MM.1S (cell line): Measurements from ENCODE around the gene CDC5L.

ENCODE experiments used
- DNase-seq: peaks from one replicate; pipeline ENCODE4 v3.0.0-alpha.2; 2015
- H2AFZ ChIP-seq: fragments of 300-600 bp; sonication (generic); 2 replicates; pipeline ENCODE4 v1.6.0; 2016; ENCODE audit warnings: antibody characterized with exemption, low read length
- H3F3A ChIP-seq: fragments of 300-600 bp; sonication (generic); 2 replicates; pipeline ENCODE4 v1.6.1; 2016; ENCODE audit warnings: mild to moderate bottlenecking, antibody characterized with exemption, low read length, moderate library complexity, mixed read lengths; ENCODE audit not compliant: insufficient read depth
- H3K27ac ChIP-seq: fragments of 300-600 bp; sonication (generic); 2 replicates; pipeline ENCODE4 v1.5.1; 2016; ENCODE audit warnings: mild to moderate bottlenecking, low read length
- H3K27me3 ChIP-seq: fragments of 300-600 bp; sonication (generic); replicated peaks from 2 replicates; pipeline ENCODE4 v1.6.0; 2016; ENCODE audit warnings: low read length; ENCODE audit not compliant: insufficient read depth
- H3K36me3 ChIP-seq: fragments of 300-600 bp; sonication (generic); replicated peaks from 2 replicates; pipeline ENCODE4 v1.6.1; 2016; ENCODE audit warnings: mild to moderate bottlenecking, low read length, mixed read lengths; ENCODE audit not compliant: insufficient read depth
- H3K4me1 ChIP-seq: fragments of 300-600 bp; sonication (generic); 2 replicates; pipeline ENCODE4 v1.6.1; 2016; ENCODE audit warnings: low read length, mixed read lengths
- H3K4me2 ChIP-seq: fragments of 300-600 bp; sonication (generic); 2 replicates; pipeline ENCODE4 v1.6.0; 2016; ENCODE audit warnings: low read depth, low read length
- H3K4me3 ChIP-seq: fragments of 300-600 bp; sonication (generic); 2 replicates; pipeline ENCODE4 v1.5.1; 2016; ENCODE audit warnings: low read length, mixed read lengths
- H3K79me2 ChIP-seq: fragments of 300-600 bp; sonication (generic); 2 replicates; pipeline ENCODE4 v1.6.1; 2016; ENCODE audit warnings: mixed run types, low read length, mixed read lengths
- H3K9ac ChIP-seq: fragments of 300-600 bp; sonication (generic); 2 replicates; pipeline ENCODE4 v1.6.1; 2016; ENCODE audit warnings: low read length, mixed read lengths
- H3K9me2 ChIP-seq: fragments of 300-600 bp; sonication (generic); replicated peaks from 2 replicates; pipeline ENCODE4 v1.6.1; 2016; ENCODE audit warnings: mild to moderate bottlenecking, low read length, mixed read lengths; ENCODE audit not compliant: insufficient read depth
- H3K9me3 ChIP-seq: fragments of 300-600 bp; sonication (generic); replicated peaks from 2 replicates; pipeline ENCODE4 v1.6.1; 2016; ENCODE audit warnings: mild to moderate bottlenecking, low read length, mixed read lengths; ENCODE audit not compliant: insufficient read depth
- H4K20me1 ChIP-seq: fragments of 300-600 bp; sonication (generic); 2 replicates; pipeline ENCODE4 v1.6.1; 2016; ENCODE audit warnings: mild to moderate bottlenecking, low read length, moderate library complexity, mixed read lengths; ENCODE audit not compliant: insufficient read depth
- CTCF ChIP-seq: fragments of 300-600 bp; sonication (generic); IDR thresholded peaks from 2 replicates; pipeline ENCODE4 v1.5.1; 2016; ENCODE audit warnings: antibody characterized with exemption, low read length, mixed read lengths
- EZH2 ChIP-seq: fragments of 300-600 bp; sonication (generic); optimal IDR thresholded peaks from 2 replicates; pipeline ENCODE3; 2017; ENCODE audit warnings: low read depth, mild to moderate bottlenecking, antibody characterized with exemption, low read length, mixed read lengths
- EZH2phosphoT487 ChIP-seq: fragments of 300-600 bp; sonication (generic); IDR thresholded peaks from 2 replicates; pipeline ENCODE4 v1.6.1; 2018; ENCODE audit warnings: antibody characterized with exemption, low read length

The CDC5L gene

GRCh38 chr6:44430326-44430725 is 42.8 kb downstream of the CDC5L start:
- H3K4me1 ChIP-seq, result peaks cover 5% of the 10 kb centered on the region
- H3K4me3 ChIP-seq, result no peak overlapping the region
- TF ChIP-seq EZH2phosphoT487 (no peak), CTCF (no peak), EZH2 (no peak)
- no peak overlapping the region for H3K9ac ChIP-seq
- no peaks in the 10 kb centered on the region for H3K9me3 ChIP-seq
- H2AFZ ChIP-seq, result no peak overlapping the region
- H3K27ac ChIP-seq, result no peak overlapping the region
- H4K20me1 ChIP-seq, result peaks cover 9% of the 10 kb centered on the region; the same call in 1 of the 2 replicates
- no peak for DNase-seq
- H3F3A ChIP-seq, result no peaks in the 10 kb centered on the region; the same call in 1 of the 2 replicates
- no peaks in the 10 kb centered on the region for H3K27me3 ChIP-seq
- H3K36me3 ChIP-seq, result peaks cover 2% of the 10 kb centered on the region; the same call in 1 of the 2 replicates
- no peak overlapping the region for H3K4me2 ChIP-seq
- H3K9me2 ChIP-seq, result no peaks in the 10 kb centered on the region
- H3K79me2 ChIP-seq, result peaks cover 14% of the 10 kb centered on the region

GRCh38 chr6:44431118-44431725 is 43.7 kb downstream of the CDC5L start:
- H2AFZ ChIP-seq, result no peak overlapping the region
- H3F3A ChIP-seq, result no peaks in the 10 kb centered on the region; the same call in 1 of the 2 replicates
- no peaks in the 10 kb centered on the region for H3K9me3 ChIP-seq
- H4K20me1 ChIP-seq, result peaks cover 9% of the 10 kb centered on the region; the same call in 1 of the 2 replicates
- no peak overlapping the region for H3K9ac ChIP-seq
- TF ChIP-seq CTCF (peak; percentile 59), EZH2 (no peak)
- H3K4me2 ChIP-seq, result no peak overlapping the region
- H3K79me2 ChIP-seq, result peaks cover 14% of the 10 kb centered on the region
- peak; percentile 33 for DNase-seq
- H3K4me3 ChIP-seq, result no peak overlapping the region
- H3K9me2 ChIP-seq, result no peaks in the 10 kb centered on the region
- no peaks in the 10 kb centered on the region for H3K27me3 ChIP-seq
- peaks cover 5% of the 10 kb centered on the region for H3K4me1 ChIP-seq
- H3K27ac ChIP-seq, result no peak overlapping the region
- H3K36me3 ChIP-seq, result no peaks in the 10 kb centered on the region; the same call in 1 of the 2 replicates

GRCh38 chr6:44432227-44432626 is 44.7 kb downstream of the CDC5L start:
- no peak for DNase-seq
- H3K9ac ChIP-seq, result no peak overlapping the region
- no peaks in the 10 kb centered on the region for H3K9me2 ChIP-seq
- peaks cover 9% of the 10 kb centered on the region; the same call in 1 of the 2 replicates for H4K20me1 ChIP-seq
- H3K4me1 ChIP-seq, result peaks cover 5% of the 10 kb centered on the region
- no peaks in the 10 kb centered on the region; the same call in 1 of the 2 replicates for H3F3A ChIP-seq
- no peak overlapping the region for H2AFZ ChIP-seq
- no peak overlapping the region for H3K4me2 ChIP-seq
- no peaks in the 10 kb centered on the region for H3K27me3 ChIP-seq
- no peak for TF ChIP-seq CTCF
- no peak for TF ChIP-seq EZH2phosphoT487
- no peak for TF ChIP-seq EZH2
- H3K79me2 ChIP-seq, result peaks cover 14% of the 10 kb centered on the region
- no peak overlapping the region for H3K4me3 ChIP-seq
- no peaks in the 10 kb centered on the region for H3K9me3 ChIP-seq
- H3K36me3 ChIP-seq, result no peaks in the 10 kb centered on the region; the same call in 1 of the 2 replicates
- H3K27ac ChIP-seq, result no peak overlapping the region
